ENCODE data around the gene PRDM10.
A peak's percentile ranks its signal among the peaks of the same experiment; 100 is the strongest.

The PRDM10 gene

DNA sequence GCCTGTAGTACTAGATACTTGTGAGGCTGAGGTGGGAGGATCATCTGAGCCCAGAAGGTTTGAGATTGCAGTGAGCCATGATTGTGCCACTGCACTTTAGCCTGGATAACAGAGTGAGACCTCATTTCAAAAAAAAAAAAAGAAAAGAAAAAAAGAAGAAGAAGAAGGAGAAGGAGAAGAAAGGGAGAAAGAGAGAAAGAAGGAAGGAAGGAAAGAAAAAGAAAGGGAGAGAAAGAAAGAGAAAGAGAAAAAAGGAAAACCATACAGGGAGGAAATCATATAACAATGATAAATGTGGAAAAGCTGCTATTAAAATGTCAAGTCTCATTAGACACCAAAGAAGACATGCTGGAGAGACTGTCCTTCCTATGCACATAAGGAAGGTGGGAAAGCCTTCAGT lies 5.7 kb upstream of the PRDM10 start:
- no peak for DNase-seq (ENCODE audit: low read depth in 2 of 3, low spot score in 1 of 3)

DNA sequence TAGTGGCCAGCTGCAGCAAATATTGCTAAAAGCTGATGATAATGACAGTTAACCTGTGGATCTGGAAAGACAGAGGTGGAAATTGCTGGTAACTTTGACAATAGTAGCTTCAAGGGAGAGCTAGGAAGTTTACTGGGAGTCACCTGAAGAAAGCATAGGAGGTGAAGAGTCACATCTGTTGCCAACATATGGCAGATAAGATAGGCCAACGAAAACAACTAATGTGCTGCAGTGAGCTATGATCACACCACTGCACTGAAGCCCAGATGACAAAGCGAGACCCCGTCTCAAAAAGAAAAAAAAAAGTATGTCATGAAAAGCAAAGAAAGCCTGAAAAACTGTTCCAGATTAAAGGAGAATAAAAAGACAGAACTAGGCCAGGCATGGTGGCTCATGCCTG lies 4.3 kb upstream of the PRDM10 start:
- DNase-seq (ENCODE audit: low read depth in 2 of 3, low spot score in 1 of 3): no peak

DNA sequence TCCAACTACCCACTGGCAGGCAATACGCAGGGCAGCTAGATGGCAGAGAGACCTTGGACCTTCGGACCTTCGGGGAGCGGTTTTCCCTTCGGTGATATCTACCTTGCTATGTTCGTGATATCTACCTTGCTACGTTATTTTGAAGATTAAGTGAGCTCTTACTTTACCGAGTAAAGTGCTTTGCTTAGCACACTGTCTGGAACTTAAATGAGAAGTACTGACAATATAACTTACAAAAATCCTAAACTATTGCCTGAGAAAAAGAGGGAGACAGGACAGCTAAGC lies 1.0 kb upstream of the PRDM10 start:
- no peak for DNase-seq (ENCODE audit: low read depth in 2 of 3, low spot score in 1 of 3)

DNA sequence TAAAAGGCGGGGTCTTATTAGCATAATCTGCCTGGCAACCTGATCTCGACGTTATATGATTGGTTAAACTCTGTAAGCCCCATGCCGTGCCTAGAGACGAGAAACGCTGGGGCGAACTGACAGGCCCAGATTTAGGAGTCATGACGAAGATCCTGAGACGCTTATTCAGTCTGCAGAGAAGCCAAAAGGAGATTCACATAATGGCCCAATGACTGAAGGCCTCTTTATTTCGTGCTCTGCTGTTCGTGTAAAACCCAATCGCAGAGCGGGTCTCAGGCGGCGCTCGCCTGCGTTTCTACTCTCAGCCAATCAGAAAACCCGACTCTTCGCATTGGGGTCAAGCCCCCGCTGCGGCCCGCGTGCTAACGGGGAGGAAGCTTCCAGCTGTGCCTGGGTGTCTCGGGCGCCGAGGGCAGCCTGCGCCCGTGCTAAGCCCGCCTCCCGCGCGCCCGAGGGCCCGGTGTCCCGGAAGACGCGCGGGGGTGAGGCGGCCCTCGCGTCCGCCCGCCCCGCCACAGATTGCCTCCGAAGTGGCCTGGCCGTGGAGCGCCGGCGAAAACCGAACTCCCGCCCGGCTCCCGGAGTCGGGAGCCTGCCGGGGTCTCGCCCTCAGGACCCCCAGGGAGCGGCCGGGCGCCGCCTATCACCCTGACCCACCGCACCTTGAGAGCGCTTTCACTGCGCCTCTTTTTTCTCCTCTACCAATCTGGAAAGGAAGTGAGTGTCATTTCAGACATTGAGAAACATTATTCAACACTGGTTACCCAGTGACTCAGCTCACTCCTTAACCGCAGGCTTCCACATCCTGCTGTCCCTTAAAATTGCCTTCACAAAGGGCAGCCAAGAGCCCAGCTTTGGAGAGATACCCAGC lies 446 bp upstream of the PRDM10 start:
- peak; percentile 75 to 95 (median 76) for DNase-seq (ENCODE audit: low read depth in 2 of 3, low spot score in 1 of 3)

DNA sequence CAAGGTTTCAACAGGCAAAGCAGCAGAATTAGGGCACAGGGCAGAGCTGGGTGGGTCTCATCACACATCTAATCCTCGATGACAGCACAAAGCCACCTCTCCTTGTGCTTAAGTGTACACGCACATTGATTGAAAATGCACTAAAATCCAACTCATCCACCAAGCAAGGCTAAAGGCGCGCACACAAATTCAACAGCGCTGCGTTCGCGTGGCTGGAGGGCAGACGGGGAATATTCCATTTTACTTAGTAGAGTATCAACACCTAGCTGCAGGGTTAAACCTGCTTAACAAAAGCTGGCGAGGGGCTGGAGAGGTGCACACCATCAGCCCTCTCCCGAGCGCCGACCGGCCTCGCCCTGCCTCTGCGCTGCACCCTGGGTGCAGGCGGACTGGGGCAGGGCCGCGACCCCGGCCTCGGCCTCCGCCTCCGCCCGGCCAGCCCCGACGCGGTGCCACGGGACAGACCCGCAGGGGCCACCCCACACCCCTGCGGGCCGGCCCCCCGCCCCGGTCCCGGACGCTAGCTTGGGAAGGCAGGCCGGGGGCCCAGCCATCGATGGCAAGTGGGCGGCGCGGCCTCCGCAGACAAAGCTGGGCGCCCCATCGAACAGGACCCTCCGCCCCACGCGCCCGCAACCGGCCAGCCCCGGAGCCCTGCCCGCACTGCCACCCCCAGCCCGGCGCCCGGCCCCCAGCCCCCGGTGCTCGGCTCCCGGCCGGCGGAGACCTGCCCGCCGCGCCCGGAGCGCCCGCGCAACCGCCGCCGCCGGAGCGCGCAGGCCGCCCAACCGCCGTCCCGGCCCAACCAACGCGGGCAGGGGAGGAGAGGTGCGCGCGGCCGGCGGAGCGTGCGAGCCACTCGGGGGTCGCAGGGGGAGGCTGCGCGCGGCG lies 929 bp downstream of the PRDM10 start:
- DNase-seq (ENCODE audit: low read depth in 2 of 3, low spot score in 1 of 3): peak in 2 of 3 donors; percentile 8 to 37

DNA sequence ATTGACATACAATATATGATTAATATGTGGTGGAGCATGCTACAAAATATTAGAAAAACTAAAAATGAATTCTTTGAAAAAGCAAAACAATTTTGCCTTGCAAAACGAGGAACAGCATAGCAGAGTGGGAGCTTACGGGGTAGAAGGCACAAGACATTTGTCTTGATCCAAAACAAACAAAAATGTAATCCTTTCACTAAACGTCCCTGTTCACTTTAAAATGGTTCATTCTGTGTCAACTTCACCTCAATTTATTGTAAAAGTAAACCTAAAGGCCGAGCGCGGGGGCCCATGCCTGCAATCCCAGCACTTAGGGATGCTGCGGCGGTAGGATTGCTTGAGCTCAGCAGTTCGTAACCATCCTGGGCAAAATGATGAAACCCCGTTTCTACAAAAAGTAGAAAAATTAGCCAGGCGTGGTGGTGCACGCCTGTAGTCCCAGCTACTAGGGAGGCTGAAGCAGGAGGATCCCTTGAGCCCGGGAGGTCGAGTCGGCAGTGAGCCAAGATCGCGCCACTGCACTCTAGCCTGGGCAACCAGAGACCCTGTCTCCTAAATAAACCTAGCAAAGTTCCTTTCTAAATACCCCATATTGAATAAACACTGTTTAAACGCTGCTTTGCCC lies 2.0 kb downstream of the PRDM10 start:
- DNase-seq (ENCODE audit: low read depth in 2 of 3, low spot score in 1 of 3): no peak

DNA sequence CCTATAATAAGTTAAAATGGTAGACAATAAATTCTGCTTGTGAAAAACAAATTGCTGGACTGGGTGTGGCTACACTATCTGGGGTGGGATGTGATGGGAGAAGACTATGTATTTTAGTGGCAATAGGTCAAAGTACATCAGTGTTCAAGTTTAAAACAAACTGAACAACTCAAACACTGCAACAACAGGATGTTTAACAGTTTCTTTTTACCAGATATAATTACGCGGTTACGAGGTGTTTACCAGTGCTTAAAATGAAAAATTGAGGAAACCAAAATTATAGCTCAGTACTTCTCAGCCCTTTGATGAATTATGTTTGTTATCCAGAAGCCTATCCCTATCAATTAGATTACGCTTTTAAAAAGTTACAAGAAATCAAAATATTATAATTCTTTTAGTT lies 3.2 kb downstream of the PRDM10 start:
- no peak for DNase-seq (ENCODE audit: low read depth in 2 of 3, low spot score in 1 of 3)

DNA sequence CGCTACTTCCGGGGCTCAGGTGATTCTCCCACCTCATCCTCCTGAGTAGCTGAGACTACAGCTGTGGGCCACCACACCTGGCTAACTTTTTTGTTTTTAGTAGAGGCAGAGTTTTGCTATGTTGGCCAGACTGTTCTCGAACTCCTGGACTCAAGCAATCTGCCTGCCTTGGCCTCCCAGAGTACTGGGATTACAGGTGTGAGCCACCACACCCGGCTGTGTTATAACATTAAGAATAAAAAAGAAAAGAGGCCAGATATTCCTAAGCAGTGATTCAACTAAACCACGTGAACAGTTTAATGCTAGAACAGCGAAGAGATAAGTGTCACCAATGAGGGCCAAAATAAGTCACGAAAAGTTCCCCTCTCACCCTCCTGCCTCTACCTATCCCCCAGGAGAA lies 3.7 kb downstream of the PRDM10 start:
- DNase-seq (ENCODE audit: low read depth in 2 of 3, low spot score in 1 of 3): no peak

DNA sequence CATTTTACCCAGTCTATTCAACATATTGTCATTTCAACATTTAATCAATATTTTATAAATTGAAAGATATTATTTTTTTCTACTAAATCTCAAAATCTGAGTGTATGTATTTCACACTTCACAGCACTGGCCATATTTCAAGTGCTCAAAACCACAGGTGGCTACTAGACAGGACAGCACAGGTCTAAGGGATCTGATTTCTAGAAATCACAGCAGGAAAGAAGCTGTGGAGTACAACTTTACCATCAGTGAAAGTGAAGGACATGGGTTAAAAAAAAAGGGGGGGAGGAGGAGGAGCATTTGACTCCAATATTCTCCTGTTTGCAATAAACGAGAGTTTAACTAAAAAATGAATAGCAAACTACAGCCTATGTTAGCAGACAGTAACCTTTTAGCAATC lies 4.5 kb downstream of the PRDM10 start:
- no peak for DNase-seq (ENCODE audit: low read depth in 2 of 3, low spot score in 1 of 3)

DNA sequence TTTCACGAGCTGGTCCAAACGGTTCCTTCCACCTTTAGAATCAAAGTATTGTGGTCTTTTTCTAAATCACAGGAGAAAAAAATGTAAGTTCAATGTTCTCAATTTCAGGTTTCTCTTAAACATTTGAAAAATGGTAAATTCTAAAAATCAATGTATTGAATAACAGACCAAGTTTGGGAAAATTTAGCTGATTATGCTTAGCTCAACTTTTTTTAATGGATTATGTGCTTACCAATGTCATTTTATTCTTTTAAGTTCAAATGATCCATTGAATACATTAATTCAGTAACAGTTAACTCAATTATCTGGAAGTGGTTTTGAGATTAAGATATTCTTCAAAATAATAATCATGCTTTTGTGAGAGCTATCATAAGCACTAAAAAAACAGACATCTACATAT lies 5.1 kb downstream of the PRDM10 start:
- DNase-seq (ENCODE audit: low read depth in 2 of 3, low spot score in 1 of 3): no peak

DNA sequence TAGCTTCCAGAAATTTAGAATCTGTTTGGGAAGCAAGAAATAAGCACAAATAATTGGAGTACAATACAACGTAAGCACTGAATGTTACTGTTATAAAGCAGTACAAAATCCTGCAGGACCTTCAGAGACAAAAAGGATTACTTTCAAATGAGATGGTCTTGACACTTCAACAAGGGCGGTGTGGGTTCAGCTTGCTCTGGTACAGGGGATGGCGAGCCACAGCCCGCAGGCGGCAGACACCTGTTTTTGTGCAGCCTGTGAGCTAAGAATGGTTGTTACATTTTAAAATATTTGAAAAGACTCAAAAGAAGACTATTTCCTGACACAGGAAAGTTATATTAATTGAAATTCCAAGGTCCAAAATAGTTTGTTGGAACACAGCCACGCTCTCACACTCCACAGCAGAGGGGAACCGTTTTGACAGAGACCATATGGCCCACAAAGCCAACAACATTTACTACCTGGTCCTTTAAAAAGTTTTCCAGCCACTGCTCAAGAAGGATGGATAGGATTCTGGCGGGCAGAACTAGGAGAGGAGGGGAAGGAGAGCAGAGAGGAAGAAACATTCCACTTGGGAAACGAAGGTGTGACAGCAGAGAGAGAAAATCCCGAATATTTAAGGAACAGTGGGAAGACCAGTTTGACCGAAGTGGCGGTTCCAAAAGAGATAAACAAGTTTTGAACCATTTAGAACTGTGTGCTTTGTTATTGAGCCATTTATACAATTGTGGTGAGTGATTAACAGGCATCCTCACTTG lies 6.3 kb downstream of the PRDM10 start:
- DNase-seq (ENCODE audit: low read depth in 2 of 3, low spot score in 1 of 3): no peak

DNA sequence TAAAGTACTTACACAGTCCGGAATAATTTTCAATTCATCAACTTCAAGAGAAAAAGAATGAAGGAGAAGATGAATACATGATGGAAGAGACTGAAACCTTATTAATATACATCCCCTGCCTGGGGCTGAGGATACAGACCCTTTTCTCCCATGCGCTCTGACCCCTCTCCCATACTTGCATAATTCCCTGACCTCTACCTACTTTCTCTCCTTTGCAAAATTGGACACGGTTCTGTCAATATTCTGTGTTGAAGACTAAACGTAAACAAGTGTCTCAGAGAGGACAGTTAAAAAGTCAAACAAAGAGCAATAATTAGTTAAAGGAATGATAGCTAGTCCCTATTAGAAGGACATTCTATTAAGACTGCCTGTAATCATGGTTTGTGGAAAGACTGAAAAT lies 7.5 kb downstream of the PRDM10 start:
- DNase-seq (ENCODE audit: low read depth in 2 of 3, low spot score in 1 of 3): no peak

DNA sequence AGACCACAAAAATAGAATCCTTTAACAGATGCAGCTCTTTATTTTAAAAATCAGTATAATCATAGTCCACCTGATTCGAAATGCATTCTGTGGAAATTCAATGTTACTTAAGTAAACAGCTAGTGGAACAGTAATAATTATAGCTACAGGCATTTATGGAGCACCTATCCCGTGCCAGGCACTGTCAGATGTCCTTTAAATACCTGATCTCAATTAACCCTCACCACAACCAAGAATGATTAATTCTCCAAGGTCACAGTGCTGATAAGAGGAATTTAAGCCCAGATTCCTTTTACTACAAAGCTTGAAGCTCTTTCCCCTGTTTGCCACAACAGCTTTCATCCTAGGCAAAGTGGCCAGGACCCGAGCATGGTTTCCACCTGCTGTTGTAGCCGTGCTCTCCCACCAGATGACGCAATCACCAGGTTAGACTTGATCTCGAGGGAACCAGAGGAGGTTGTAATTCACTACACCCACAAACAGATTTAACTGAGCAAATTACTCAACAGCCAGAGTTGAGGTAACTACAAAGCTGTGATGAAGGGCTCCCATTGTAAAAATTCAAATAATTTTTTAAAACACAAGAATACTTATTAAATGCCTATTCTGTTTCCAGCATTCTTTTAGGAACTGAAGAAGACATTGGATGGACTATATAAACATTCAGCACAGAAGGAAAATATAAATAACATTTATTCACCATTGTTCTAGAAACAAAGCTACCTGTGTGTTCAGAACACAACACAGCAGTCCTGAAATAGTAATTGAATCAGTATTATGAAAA lies 10.3 kb downstream of the PRDM10 start:
- DNase-seq (ENCODE audit: low read depth in 2 of 3, low spot score in 1 of 3): peak in 2 of 3 donors; percentile 16 to 26

DNA sequence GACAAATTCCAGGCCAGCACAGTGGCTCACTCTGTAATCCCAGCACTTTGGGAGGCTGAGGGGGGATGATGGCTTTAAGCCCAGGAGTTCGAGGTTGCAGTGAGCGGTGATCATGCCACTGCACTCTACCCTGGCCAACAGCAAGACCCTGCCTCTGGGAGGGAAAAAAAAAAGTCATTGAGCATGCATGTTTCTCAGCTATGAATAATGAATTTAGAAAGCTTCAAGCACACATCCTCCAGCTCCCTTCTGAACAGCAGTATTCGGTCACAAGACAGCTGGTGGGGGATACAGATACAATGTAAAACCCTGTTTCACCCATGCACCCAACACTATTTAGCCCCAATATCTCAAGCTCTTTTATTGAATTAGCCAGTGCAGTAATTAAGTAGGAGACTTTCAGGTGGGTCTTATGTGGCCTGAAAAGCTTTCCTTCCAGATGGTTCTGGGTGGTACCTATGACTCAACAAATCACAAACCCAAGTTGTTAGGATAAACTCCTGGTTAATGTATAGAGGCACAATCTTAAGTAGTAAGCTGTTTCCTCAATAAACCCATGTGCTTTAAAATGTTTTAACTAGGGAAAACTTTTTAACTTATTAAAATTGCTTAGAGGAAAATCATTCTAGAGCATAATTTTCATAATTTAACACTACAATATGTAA lies 13.4 kb downstream of the PRDM10 start:
- no peak for DNase-seq (ENCODE audit: low read depth in 2 of 3, low spot score in 1 of 3)

DNA sequence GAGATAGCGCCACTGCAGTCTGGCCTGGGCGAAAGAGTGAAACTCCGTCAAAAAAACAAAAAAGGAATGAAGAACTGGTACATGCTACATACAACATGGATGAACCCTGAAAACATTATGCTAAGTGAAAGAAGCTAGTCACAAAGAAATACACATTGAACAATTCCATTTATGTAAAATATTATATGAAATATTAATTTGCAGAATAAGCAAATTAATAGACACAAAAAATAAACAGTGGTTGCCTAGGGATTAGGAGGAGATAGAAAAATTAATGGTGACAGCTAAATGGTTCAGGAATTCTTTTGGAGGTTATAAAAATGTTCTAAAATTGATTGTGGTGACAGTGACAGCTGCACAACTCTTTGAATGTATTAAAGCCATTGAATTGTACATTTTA lies 14.7 kb downstream of the PRDM10 start:
- no peak for DNase-seq (ENCODE audit: low read depth in 2 of 3, low spot score in 1 of 3)

DNA sequence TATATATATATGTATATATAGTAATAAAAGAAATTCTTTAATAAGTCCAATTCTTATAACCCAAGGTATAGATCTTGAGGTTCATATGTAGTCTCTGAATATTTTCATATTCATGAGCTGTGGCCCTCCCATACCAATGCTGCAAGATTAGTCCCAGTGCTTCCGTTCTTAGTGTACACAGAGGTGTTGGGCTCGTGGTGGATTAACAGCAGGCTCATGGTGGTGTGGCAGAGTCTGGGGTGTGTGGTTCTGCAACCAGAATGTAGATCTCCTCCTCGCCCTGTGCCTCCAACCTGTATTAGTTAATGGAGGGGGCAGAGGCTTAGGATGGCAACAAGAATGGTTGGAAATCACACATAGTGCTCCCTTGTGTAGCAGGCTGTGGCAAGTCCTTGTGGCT lies 16.8 kb downstream of the PRDM10 start:
- DNase-seq (ENCODE audit: low read depth in 2 of 3, low spot score in 1 of 3): no peak

DNA sequence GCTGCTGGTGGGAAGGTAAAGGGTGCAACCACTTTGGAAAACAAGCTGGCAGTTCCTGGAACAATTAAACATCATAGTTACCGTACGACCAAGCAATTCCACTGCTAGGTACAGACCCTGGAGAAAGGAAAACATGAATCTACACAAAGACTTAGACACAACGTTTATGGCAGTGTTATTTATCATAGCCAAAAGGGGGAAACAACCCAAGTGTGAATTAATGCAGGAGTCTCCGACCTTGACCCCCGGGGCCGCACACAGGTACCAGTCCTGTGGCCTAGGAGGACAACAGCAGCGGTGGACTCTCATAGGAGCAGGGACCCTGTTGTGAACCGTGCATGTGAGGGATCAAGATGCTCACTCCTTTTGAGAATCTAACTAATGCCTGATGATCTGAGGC lies 22.5 kb downstream of the PRDM10 start:
- no peak for DNase-seq (ENCODE audit: low read depth in 2 of 3, low spot score in 1 of 3)

DNA sequence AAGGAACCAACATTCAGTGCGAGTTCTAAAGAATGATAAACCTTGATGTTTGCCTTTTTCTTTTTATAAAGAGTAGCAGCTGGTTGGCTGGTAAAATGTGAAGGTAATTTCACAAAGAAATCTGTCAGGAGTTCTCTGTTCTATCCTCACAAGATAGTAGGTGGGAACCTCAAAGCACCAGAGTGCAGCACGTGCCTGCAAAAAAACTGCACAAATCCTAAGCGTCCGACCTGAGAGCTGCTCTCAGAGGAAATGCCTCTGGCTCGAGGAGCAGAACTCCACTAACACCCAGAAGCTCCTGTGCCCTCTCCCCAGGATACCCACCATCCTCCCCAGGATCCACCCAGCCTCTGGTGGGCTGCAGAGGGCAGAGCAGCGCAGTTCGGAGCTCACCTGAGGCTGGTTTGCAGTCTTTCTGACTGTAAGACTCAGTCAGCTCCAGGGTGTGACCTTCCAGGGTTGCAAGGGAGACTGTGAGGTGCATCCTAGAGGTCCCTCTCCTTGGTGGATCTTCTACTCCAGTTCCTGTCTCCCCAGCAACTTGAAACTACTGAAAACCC lies 23.5 kb downstream of the PRDM10 start:
- DNase-seq (ENCODE audit: low read depth in 2 of 3, low spot score in 1 of 3): no peak

DNA sequence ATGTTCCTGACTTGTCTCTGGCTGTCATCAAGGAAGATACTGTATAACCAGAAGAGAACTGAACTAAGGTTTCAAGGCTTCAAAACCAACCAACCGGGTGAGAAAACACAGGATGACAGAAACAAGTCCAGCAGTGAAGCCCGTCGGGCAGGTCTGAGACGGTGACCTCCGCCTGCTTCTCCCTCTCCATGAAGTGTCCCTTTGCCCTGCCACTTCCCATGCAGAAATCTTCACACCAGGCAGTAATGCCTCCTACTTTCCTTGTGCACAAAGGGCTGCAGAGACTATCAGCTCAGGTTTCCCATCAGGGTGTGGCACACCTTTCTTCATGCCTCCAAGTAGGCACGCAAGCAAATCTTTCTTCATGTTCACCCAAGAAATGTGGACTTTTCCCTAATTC lies 24.2 kb downstream of the PRDM10 start:
- DNase-seq (ENCODE audit: low read depth in 2 of 3, low spot score in 1 of 3): no peak

DNA sequence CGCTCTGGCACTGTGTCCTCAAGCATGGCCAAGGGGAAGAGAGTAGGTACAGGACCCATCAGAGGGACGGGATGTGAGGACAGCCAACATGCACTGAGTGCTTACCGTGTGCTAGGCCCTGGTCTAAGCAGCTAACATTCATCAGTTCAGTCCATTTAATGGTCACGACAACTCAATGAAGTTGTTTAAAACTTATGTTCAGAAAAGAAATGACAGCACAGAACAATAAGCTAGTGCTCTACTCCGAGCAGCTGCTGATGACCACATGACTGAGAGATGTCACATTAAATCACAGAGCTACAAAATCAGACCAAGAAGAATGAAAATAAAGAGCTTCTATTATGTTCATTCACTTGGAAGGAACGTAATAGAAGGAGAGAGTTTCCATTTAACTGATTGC lies 26.3 kb downstream of the PRDM10 start:
- DNase-seq (ENCODE audit: low read depth in 2 of 3, low spot score in 1 of 3): no peak
